ENCODE results near the gene GLYR1. TPM values are rescaled to one million over a fixed set of nuclear protein-coding genes. Genes with fewer than 3 reads are reported as not detected.

Gene GLYR1
- total RNA-seq, 1 experiment from 2014 or later = 54.7 TPM

DNA sequence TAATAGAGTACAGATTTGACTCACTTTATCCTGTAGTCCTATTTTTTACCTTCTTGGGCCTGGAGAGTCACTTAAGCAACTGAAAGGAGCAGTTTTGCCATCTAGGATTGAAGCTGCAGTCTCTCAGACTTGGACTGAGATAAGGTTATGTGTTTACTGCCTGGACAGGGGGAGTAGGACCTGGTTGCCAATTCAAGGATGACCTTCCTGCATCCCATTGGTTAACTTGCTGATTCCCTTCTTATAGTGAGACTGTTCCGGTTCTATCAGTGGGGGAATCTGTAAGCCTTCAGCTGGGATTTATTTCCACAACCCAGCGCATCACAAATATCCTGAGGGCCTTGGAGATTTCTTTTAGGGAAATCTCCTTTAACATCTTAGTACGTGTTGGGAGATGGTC lies 3.1 kb upstream of the GLYR1 start:
- DNase-seq (ENCODE audit: low spot score) = no peak

- peak; percentile 59 for DNase-seq (ENCODE audit: low spot score)
Measured at GRCh38 chr16:4847774-4848587, 893 bp upstream of the GLYR1 start.

DNA sequence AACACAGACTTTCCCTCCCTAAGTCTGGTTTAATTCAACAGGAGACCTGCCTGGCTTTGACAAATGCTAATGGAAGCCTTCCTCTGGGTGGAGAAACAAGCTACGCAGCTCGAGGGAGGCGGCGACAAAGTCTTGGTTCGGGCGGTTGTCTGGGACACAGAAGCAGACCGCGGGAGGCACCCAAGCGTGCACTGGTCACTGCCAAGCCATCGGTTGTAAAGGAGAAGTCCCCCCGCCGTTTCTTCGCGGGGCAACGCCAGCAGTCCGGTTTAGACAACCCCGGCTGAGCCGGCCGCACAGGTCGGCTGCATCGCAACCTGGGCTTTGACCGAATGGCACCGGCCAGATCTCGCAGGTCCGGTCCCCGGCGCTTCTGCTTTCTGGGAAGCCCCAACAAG lies 586 bp downstream of the GLYR1 start:
- peak; percentile 77 for DNase-seq (ENCODE audit: low spot score)

DNA sequence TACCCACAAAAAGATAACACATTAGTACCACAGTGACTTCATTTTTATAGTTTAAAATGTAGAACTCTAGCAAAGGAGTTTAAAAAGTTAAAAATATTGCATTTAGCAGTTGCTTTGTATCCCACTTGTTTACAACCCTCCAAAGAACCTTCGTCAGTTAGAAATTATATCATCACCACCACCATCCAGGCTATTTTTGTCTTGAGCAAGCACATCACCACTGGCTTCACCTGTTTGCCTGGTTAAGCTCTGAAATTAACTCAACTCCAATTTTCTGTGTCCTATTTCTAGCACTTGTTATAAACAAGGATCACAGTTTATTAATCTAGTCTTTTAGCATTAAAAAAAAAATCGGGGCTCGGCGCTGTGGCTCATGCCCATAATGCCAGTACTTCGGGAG lies 6.1 kb downstream of the GLYR1 start:
- no peak for DNase-seq (ENCODE audit: low spot score)

DNA sequence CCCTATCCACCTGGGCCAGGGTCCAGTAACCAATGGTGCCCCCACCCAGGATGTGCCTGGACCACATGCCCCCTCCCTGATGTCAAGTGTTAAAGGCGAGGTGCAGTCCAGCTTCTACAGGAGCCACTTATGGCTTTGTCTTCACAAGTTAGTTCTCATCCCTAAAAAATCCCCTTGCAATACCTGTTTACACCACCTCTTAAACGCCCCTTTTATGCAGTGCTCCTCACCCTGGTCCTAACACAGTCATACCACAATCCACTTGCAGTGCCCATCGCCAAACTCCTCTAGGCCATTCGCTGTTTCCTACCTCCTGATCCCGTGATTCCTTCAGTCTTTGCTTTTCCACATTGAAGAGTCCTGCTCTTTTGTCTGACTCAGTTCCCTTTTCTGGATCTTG lies 7.1 kb downstream of the GLYR1 start:
- no peak for DNase-seq (ENCODE audit: low spot score)

DNA sequence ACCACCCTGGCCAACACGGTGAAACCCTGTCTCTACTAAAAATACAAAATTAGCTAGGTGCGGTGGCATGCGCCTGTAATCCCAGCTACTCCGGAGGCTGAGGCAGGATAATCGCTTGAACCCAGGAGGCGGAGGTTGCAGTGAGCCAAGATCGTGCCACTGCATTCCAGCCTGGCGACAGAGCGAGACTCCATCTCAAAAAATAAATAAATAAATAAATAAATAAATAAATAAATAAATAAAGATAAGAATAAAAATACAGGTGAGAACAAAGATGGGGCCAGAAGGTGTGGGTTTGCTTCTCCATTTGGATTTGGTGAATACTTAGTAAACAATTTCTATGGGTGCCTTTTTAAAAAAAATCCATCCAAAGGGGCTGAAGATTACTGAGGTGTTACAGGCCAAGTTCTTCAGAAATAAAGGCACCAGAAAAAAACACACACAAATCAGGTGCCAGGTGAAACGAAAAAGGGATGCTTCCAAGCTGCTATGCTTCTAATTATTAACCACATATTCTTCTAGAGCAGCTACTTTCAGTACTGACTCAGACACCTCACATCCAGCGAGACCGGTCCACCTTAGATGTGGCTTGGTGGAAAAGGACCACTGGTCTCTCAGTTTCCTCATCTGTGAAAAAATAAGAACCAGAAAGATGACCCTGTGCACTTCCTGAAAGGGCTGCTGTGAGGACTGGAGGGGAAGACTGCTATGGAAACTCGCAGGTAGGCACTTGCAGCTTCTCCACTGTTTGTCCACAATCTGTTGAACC lies 9.2 kb downstream of the GLYR1 start:
- DNase-seq (ENCODE audit: low spot score) = no peak

DNA sequence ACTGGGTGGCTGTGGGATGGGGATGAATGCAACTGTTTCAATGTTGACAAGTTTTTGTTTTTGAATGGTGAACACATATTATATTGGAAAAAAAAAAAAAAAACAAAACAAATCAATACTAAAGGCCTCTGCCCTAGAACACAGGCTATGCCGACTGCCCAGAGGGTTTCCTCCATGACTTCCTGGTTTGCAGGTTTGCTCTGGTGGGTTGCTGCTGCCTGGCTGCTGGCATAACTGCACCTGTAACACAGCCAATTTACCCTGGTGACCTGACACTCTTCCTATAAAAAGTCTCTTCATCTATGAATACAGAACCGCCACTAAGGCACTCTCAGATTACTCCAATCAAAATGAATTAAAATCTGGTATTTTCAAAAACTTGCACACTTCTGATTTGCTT lies 10.4 kb downstream of the GLYR1 start:
- DNase-seq (ENCODE audit: low spot score) = no peak

GRCh38 chr16:4833584-4833983 lies 13.5 kb downstream of the GLYR1 start:
- no peak for DNase-seq (ENCODE audit: low spot score)

- no peak for DNase-seq (ENCODE audit: low spot score)
Measured at GRCh38 chr16:4832698-4833343, 14.3 kb downstream of the GLYR1 start.

GRCh38 chr16:4831616-4832015 lies 15.5 kb downstream of the GLYR1 start:
- DNase-seq (ENCODE audit: low spot score) = no peak

DNA sequence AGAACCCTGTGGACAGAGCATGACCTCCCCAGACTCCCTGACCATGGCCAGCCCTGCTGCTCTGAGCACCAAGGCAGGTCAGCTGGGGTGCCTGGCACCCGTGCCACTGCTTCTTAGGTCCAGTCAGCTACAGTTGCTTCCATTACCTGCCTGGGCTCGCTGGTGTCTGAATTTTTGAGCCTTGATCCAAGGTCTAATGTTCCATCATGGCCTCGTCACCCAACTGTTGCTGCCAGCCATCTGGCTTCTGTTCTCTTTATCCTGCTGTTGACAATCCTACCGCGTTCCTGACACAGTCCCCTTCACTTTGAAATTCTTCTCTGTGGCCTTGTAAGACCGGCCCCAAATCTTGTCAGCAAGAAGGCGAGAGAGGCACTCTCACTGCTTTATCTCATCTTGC lies 16.7 kb downstream of the GLYR1 start:
- DNase-seq (ENCODE audit: low spot score) = no peak

DNA sequence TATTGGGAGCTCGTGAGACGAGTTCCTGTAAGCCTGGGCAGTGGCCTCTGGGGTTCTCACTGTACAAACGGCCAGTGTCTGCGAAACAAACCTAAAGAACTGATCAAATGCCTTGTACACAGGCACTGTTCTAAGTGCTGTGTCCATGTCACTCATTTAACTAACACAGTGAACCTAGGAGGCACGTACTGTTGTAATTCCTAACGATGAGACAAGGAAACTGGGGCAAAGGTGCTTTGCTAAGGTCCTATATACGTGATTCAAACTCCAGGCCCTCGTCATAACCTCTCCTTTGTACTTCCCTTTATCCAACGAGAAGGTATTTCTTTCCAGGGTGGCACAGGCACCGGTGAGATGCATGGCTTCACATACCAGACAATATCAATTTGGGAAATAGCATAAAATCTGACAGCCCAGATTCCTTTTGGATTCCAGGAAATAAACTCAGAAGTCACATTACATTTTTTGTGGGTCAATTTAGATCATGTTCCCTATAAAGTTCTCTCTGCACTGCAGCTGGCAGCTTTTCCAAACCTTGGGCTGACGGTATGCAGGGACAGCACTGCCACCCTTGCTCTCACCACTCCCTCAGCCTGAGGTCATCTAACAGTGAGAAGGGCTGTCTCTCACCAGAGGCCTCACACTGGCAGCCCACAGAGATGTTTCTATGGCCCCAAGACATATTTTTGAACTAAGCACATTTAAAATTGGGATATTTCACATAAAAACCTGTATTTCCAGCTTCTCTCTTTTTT lies 18.3 kb downstream of the GLYR1 start:
- no peak for DNase-seq (ENCODE audit: low spot score)

GRCh38 chr16:4826980-4827379 lies 20.1 kb downstream of the GLYR1 start:
- DNase-seq (ENCODE audit: low spot score) = no peak

GRCh38 chr16:4826526-4826925 lies 20.6 kb downstream of the GLYR1 start:
- DNase-seq (ENCODE audit: low spot score) = no peak

- no peak for DNase-seq (ENCODE audit: low spot score)
Measured at GRCh38 chr16:4825196-4825595, 21.9 kb downstream of the GLYR1 start.

DNA sequence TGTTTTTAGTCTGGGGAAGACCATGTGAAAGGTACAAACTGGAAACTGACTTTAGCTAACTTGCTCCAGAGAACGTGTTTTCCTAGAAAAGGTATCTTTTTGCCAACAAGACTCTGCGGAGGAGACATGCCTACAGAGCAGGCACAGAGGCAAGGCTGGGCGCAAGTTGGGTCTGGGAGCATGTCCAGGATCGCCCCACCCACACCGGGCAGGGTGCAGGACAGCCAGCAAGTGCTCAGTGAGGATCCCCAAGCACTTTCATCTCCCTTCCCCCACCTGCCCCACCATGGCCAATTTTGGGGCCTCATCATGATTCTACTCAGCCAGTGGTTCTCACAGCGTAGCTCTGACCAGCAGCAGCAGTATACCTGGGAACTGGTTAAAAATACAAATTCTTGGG lies 26.4 kb downstream of the GLYR1 start:
- no peak for DNase-seq (ENCODE audit: low spot score)

DNA sequence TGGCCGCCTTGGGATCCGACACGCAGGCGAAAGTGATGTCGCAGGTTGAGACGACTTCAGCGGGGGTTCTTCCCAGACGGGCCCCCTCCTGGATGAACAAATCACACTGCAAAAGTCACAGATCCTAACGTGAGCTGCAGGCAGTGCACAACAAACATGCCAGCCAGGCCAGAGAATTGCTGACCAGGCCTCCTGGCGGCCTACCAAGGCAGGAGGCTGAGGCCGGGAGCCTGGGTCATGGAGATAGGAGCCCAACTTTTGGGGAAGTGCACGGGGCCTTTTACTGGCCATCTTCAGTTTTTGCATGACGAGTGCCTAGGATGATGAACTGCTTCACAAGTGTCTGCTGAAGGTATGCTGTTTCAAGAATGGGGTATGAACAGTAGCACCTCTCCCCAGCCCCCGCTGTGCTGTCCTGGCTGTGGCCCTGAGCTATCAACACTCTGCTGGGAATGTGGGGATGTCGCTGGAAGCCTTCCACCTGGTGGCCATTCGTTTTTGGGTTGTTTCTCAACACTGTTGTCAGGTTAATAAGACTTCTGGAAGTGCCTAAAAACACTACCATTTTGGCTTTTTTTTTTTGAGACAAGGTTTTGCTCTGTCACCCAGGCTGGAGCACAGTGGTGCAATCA lies 32.4 kb downstream of the GLYR1 start:
- DNase-seq (ENCODE audit: low spot score) = no peak

DNA sequence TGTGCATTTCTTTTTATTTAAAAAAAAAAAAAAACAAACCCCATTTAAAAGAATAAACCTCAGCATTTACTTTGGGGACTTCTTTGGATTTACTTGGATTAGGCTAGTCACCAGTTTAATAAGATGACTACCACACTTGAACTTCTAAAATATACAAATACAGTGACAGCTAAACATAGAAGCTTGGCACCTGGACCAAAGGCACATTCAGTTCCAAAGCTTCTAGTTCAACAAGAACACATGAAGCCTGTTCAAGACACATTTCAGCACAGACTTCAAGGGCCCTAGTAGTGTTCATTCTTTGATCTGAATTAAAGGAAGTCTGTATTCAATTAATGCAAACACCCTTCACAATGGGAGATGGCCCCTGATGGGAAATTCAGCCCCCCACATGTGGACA lies 33.0 kb downstream of the GLYR1 start:
- DNase-seq (ENCODE audit: low spot score) = no peak

- no peak for DNase-seq (ENCODE audit: low spot score)
Measured at GRCh38 chr16:4813251-4814003, 33.7 kb downstream of the GLYR1 start.

DNA sequence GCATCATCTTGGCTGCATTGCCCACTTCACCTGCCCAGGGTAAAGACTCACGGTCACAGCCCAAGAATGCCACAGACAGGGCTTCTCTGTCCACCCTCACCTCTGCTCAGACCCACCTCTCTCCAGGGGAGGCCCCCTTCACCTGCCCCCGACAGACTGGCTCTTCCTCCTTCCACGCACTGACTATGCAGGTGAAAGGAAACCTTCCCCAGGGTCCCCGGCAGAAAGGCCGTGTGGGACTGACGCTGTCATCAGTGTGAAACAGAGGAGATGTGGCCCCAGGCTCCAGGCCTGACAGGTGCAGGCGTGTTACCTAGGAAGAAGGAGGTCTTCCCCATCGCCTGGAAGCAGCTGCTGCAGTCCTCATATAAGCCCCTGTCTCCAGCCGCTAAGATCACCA lies 35.3 kb downstream of the GLYR1 start:
- no peak for DNase-seq (ENCODE audit: low spot score)

- no peak for DNase-seq (ENCODE audit: low spot score)
Measured at GRCh38 chr16:4811242-4811641, 35.8 kb downstream of the GLYR1 start.
